ENCODE measurements around the gene NR0B2.

The NR0B2 gene

GRCh38 chr1:26913389-26913753, 404 bp downstream of the NR0B2 start:
- Mint-ChIP-seq H3K4me1 (no peaks in the 10 kb centered on the region), H3K27ac (no peak overlapping the region), H3K27me3 (no peaks in the 10 kb centered on the region), H3K4me3 (no peak overlapping the region), H3K36me3 (ENCODE audit: low read depth) (no peaks in the 10 kb centered on the region), H3K9me3 (no peaks in the 10 kb centered on the region)
- no peak for ATAC-seq
- DNase-seq: no peak

- no peaks in the 10 kb centered on the region for H3K4me1 Mint-ChIP-seq
- no peak overlapping the region for H3K4me3 Mint-ChIP-seq
- H3K27ac Mint-ChIP-seq: no peak overlapping the region
- H3K36me3 Mint-ChIP-seq (ENCODE audit: low read depth): no peaks in the 10 kb centered on the region
- no peak for ATAC-seq
- no peaks in the 10 kb centered on the region for H3K9me3 Mint-ChIP-seq
- no peaks in the 10 kb centered on the region for H3K27me3 Mint-ChIP-seq
- DNase-seq: no peak
Observed at GRCh38 chr1:26912147-26912490, 1.7 kb downstream of the NR0B2 start.

- DNase-seq (no peak), ATAC-seq (no peak)
- H3K27me3 Mint-ChIP-seq: no peaks in the 10 kb centered on the region
- no peaks in the 10 kb centered on the region for H3K4me1 Mint-ChIP-seq
- H3K27ac Mint-ChIP-seq: no peak overlapping the region
- no peaks in the 10 kb centered on the region for H3K36me3 Mint-ChIP-seq (ENCODE audit: low read depth)
- no peak overlapping the region for H3K4me3 Mint-ChIP-seq
- no peaks in the 10 kb centered on the region for H3K9me3 Mint-ChIP-seq
Observed at GRCh38 chr1:26911399-26912146, 2.2 kb downstream of the NR0B2 start.

- H3K4me1 Mint-ChIP-seq: no peaks in the 10 kb centered on the region
- no peak overlapping the region for H3K27ac Mint-ChIP-seq
- ATAC-seq (no peak), DNase-seq (no peak)
- H3K36me3 Mint-ChIP-seq (ENCODE audit: low read depth): no peaks in the 10 kb centered on the region
- H3K4me3 Mint-ChIP-seq: no peak overlapping the region
- H3K9me3 Mint-ChIP-seq: no peaks in the 10 kb centered on the region
- H3K27me3 Mint-ChIP-seq: no peaks in the 10 kb centered on the region
Observed at GRCh38 chr1:26910343-26911160, 3.2 kb downstream of the NR0B2 start.

GRCh38 chr1:26909951-26910342, 3.8 kb downstream of the NR0B2 start:
- Mint-ChIP-seq H3K27me3 (no peaks in the 10 kb centered on the region), H3K4me1 (no peaks in the 10 kb centered on the region), H3K36me3 (ENCODE audit: low read depth) (no peaks in the 10 kb centered on the region), H3K4me3 (no peak overlapping the region), H3K9me3 (no peaks in the 10 kb centered on the region), H3K27ac (no peak overlapping the region)
- ATAC-seq (no peak), DNase-seq (no peak)

- H3K27me3 Mint-ChIP-seq: no peaks in the 10 kb centered on the region
- H3K36me3 Mint-ChIP-seq (ENCODE audit: low read depth): no peaks in the 10 kb centered on the region
- no peak for DNase-seq
- no peaks in the 10 kb centered on the region for H3K4me1 Mint-ChIP-seq
- no peak for ATAC-seq
- no peaks in the 10 kb centered on the region for H3K9me3 Mint-ChIP-seq
- H3K27ac Mint-ChIP-seq: no peak overlapping the region
- H3K4me3 Mint-ChIP-seq: no peak overlapping the region
Observed at GRCh38 chr1:26907071-26907917, 6.5 kb downstream of the NR0B2 start.

GRCh38 chr1:26900815-26901511, 12.8 kb downstream of the NR0B2 start:
- Mint-ChIP-seq H3K27ac (peak overlapping the region; percentile 98), H3K9me3 (no peaks in the 10 kb centered on the region), H3K4me1 (peaks cover 29% of the 10 kb centered on the region), H3K27me3 (no peaks in the 10 kb centered on the region), H3K36me3 (ENCODE audit: low read depth) (peaks cover 8% of the 10 kb centered on the region), H3K4me3 (peak overlapping the region; percentile 93)
- ATAC-seq (no peak), DNase-seq (no peak)

GRCh38 chr1:26900001-26900814, 13.6 kb downstream of the NR0B2 start, which contains the start of gene GPATCH3:
TSS of gene GPATCH3 (minus strand) at chr1:26900467. CDS start at chr1:26900442, 25 bp downstream.
- Mint-ChIP-seq H3K27ac (peak within 1 kb of the TSS; percentile 98), H3K36me3 (ENCODE audit: low read depth) (peaks cover 11% of the 10 kb centered on the region), H3K4me1 (peaks cover 29% of the 10 kb centered on the region), H3K4me3 (peak within 1 kb of the TSS; percentile 93), H3K27me3 (no peaks in the 10 kb centered on the region), H3K9me3 (no peaks in the 10 kb centered on the region)
- DNase-seq: peak; percentile 87
- ATAC-seq: peak; percentile 89

- no peak overlapping the region for H3K27ac Mint-ChIP-seq
- no peaks in the 10 kb centered on the region for H3K9me3 Mint-ChIP-seq
- ATAC-seq: no peak
- H3K36me3 Mint-ChIP-seq (ENCODE audit: low read depth): peaks cover 20% of the 10 kb centered on the region
- no peak for DNase-seq
- no peaks in the 10 kb centered on the region for H3K27me3 Mint-ChIP-seq
- H3K4me3 Mint-ChIP-seq: no peak overlapping the region
- H3K4me1 Mint-ChIP-seq: peaks cover 29% of the 10 kb centered on the region
Observed at GRCh38 chr1:26897351-26897750, 16.4 kb downstream of the NR0B2 start.

GRCh38 chr1:26894263-26894662, 19.5 kb downstream of the NR0B2 start:
- Mint-ChIP-seq H3K27ac (no peak overlapping the region), H3K4me3 (no peak overlapping the region), H3K4me1 (peaks cover 22% of the 10 kb centered on the region), H3K27me3 (no peaks in the 10 kb centered on the region), H3K9me3 (no peaks in the 10 kb centered on the region), H3K36me3 (ENCODE audit: low read depth) (peaks cover 27% of the 10 kb centered on the region)
- ATAC-seq: no peak
- no peak for DNase-seq

- Mint-ChIP-seq H3K4me1 (peaks cover 27% of the 10 kb centered on the region), H3K27ac (peak overlapping the region; percentile 95), H3K27me3 (no peaks in the 10 kb centered on the region), H3K36me3 (ENCODE audit: low read depth) (peaks cover 40% of the 10 kb centered on the region), H3K4me3 (peak overlapping the region; percentile 97), H3K9me3 (no peaks in the 10 kb centered on the region)
- DNase-seq (no peak), ATAC-seq (peak; percentile 37)
Observed at GRCh38 chr1:26890467-26890796, 23.3 kb downstream of the NR0B2 start.

- H3K36me3 Mint-ChIP-seq (ENCODE audit: low read depth): peaks cover 46% of the 10 kb centered on the region
- DNase-seq (peak; percentile 84), ATAC-seq (peak; percentile 97)
- H3K4me3 Mint-ChIP-seq: peak within 1 kb of the TSS; percentile 97
- no peaks in the 10 kb centered on the region for H3K9me3 Mint-ChIP-seq
- H3K4me1 Mint-ChIP-seq: peaks cover 31% of the 10 kb centered on the region
- H3K27me3 Mint-ChIP-seq: no peaks in the 10 kb centered on the region
- H3K27ac Mint-ChIP-seq: peak within 1 kb of the TSS; percentile 95
Observed at GRCh38 chr1:26889551-26890466, 24.0 kb downstream of the NR0B2 start, which contains the start of gene GPN2. TSS of gene GPN2 (minus strand) at chr1:26890283. CDS start at chr1:26890096, 187 bp downstream.

- DNase-seq: no peak
- ATAC-seq: no peak
- Mint-ChIP-seq H3K36me3 (ENCODE audit: low read depth) (peaks cover 51% of the 10 kb centered on the region), H3K4me3 (peak overlapping the region; percentile 97), H3K27me3 (no peaks in the 10 kb centered on the region), H3K4me1 (peaks cover 31% of the 10 kb centered on the region), H3K27ac (peak overlapping the region; percentile 95), H3K9me3 (no peaks in the 10 kb centered on the region)
Observed at GRCh38 chr1:26888231-26888630, 25.5 kb downstream of the NR0B2 start.
